SK-N-SH (cell line): ENCODE results near the gene ACTRT1.

ENCODE experiments used
- CHD2 ChIP-seq: fragments of 150-350 bp; IDR thresholded peaks from 2 replicates; pipeline ENCODE4 v1.6.1; 2018; ENCODE audit warnings: low read length; ENCODE audit not compliant: partially characterized antibody
- ELF1 ChIP-seq: IDR thresholded peaks from 2 replicates; pipeline ENCODE4 v1.4.0; 2012
- EP300 ChIP-seq, 2 experiments: IDR thresholded peaks; 2 replicates each; pipeline versions ENCODE4 v1.4.0 to v1.6.1; 2012; ENCODE audit warnings: borderline replicate concordance in 1 of 2, low read depth in 1 of 2, low read length in 1 of 2
- EZH2phosphoT487 ChIP-seq: fragments of 200-600 bp; sonication (generic); IDR thresholded peaks from 2 replicates; pipeline ENCODE4 v1.6.1; 2017; ENCODE audit warnings: low read depth, mixed run types, mild to moderate bottlenecking, antibody characterized with exemption, moderate library complexity, borderline replicate concordance
- GATA2 ChIP-seq: sonication (generic); formaldehyde crosslinking; IDR thresholded peaks from 2 replicates; pipeline ENCODE4 v1.5.0; 2020; ENCODE audit warnings: mild to moderate bottlenecking, missing genetic modification reagents
- MEF2A ChIP-seq: IDR thresholded peaks from 2 replicates; pipeline ENCODE4 v1.4.0; 2012; ENCODE audit warnings: low read depth, borderline replicate concordance
- NFIC ChIP-seq: IDR thresholded peaks from 2 replicates; pipeline ENCODE4 v1.4.0; 2012; ENCODE audit warnings: borderline replicate concordance
- NRF1 ChIP-seq: IDR thresholded peaks from 2 replicates; pipeline ENCODE4 v1.6.1; 2012; ENCODE audit warnings: low read depth, mild to moderate bottlenecking, low read length
- REST ChIP-seq: IDR thresholded peaks from 2 replicates; pipeline ENCODE4 v1.6.1; 2012; ENCODE audit warnings: mild to moderate bottlenecking, low read depth, low read length, moderate library complexity
- SIN3A ChIP-seq: IDR thresholded peaks from 2 replicates; pipeline ENCODE4 v1.6.1; 2012; ENCODE audit warnings: low read depth, mild to moderate bottlenecking, low read length, moderate library complexity, borderline replicate concordance
- TAF1 ChIP-seq: IDR thresholded peaks from 2 replicates; pipeline ENCODE4 v1.6.1; 2012; ENCODE audit warnings: low read depth, mild to moderate bottlenecking, low read length, moderate library complexity, borderline replicate concordance
- TF ChIP-seq, protein P1 (sequence below): fragments of 200-600 bp; sonication (generic); IDR thresholded peaks from 2 replicates; pipeline ENCODE4 v1.6.1; 2017; ENCODE audit warnings: antibody characterized with exemption, mild to moderate bottlenecking, moderate library complexity
- TF ChIP-seq, protein P2 (sequence below): IDR thresholded peaks from 2 replicates; pipeline ENCODE4 v1.4.0; 2012; ENCODE audit warnings: low read depth
- TF ChIP-seq, protein P3 (sequence below): IDR thresholded peaks from 2 replicates; pipeline ENCODE4; 2012

- TF ChIP-seq, protein P1, sequence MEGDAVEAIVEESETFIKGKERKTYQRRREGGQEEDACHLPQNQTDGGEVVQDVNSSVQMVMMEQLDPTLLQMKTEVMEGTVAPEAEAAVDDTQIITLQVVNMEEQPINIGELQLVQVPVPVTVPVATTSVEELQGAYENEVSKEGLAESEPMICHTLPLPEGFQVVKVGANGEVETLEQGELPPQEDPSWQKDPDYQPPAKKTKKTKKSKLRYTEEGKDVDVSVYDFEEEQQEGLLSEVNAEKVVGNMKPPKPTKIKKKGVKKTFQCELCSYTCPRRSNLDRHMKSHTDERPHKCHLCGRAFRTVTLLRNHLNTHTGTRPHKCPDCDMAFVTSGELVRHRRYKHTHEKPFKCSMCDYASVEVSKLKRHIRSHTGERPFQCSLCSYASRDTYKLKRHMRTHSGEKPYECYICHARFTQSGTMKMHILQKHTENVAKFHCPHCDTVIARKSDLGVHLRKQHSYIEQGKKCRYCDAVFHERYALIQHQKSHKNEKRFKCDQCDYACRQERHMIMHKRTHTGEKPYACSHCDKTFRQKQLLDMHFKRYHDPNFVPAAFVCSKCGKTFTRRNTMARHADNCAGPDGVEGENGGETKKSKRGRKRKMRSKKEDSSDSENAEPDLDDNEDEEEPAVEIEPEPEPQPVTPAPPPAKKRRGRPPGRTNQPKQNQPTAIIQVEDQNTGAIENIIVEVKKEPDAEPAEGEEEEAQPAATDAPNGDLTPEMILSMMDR: no peak
- TF ChIP-seq EZH2phosphoT487: no peak
- TF ChIP-seq, protein P2, sequence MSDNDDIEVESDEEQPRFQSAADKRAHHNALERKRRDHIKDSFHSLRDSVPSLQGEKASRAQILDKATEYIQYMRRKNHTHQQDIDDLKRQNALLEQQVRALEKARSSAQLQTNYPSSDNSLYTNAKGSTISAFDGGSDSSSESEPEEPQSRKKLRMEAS: no peak
- TF ChIP-seq SIN3A: no peak
- no peak for TF ChIP-seq ELF1
- TF ChIP-seq, protein P3, sequence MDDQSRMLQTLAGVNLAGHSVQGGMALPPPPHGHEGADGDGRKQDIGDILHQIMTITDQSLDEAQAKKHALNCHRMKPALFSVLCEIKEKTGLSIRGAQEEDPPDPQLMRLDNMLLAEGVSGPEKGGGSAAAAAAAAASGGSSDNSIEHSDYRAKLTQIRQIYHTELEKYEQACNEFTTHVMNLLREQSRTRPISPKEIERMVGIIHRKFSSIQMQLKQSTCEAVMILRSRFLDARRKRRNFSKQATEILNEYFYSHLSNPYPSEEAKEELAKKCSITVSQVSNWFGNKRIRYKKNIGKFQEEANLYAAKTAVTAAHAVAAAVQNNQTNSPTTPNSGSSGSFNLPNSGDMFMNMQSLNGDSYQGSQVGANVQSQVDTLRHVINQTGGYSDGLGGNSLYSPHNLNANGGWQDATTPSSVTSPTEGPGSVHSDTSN: no peak
- no peak for TF ChIP-seq CHD2
- no peak for TF ChIP-seq REST
- no peak for TF ChIP-seq NFIC
- no peak for TF ChIP-seq NRF1
- TF ChIP-seq TAF1: no peak
- TF ChIP-seq MEF2A: no peak
- TF ChIP-seq EP300 (IDR thresholded peaks at IDR 0.05; ENCODE audit: borderline replicate concordance in 1 of 2, low read depth in 1 of 2, low read length in 1 of 2): no peak
- TF ChIP-seq GATA2 (CRISPR knock-in tag): no peak
Observed at GRCh38 chrX:128057421-128057820, 5.2 kb upstream of the ACTRT1 start.
